Measurements from ENCODE around the gene PPM1L. TPM values are rescaled to one million over a fixed set of nuclear protein-coding genes. Genes with fewer than 3 reads are reported as not detected.
"Not testable (repeated sequence)": the region's sequence is repeated elsewhere in the genome, so short reads cannot be mapped to it uniquely, and the experiment has no call there.

The PPM1L gene
- total and polyA plus RNA-seq, 10 of the 15 experiments (the other 5 are each of a cell fraction or from before 2014, with no cell fraction given) = under 0.01 to 0.33 (median 0.06) TPM; not detected in 1

- Histone ChIP-seq H2AFZ (ENCODE audit: control insufficient read depth, low read depth, low read length) (no peak overlapping the region), H3K9me3 (replicated peaks; ENCODE audit: control insufficient read depth, insufficient read depth, low read length) (no peaks in the 10 kb centered on the region; the same call in 2 of the 3 replicates), H3K4me2 (ENCODE audit: control insufficient read depth, insufficient read depth) (no peak overlapping the region), H3K4me3 (no peak overlapping the region), H3K4me1 (ENCODE audit: control insufficient read depth, insufficient read depth, low read length) (no peaks in the 10 kb centered on the region), H3K9ac (ENCODE audit: control insufficient read depth, insufficient read depth, low read length) (no peak overlapping the region), H3K79me2 (ENCODE audit: control insufficient read depth, insufficient read depth, low read length) (no peaks in the 10 kb centered on the region), H3K27ac (ENCODE audit: control insufficient read depth, insufficient read depth) (no peak overlapping the region), H4K20me1 (ENCODE audit: control insufficient read depth, insufficient read depth) (no peaks in the 10 kb centered on the region), H3K27me3 (replicated peaks in 1 of 2; ENCODE audit: control insufficient read depth in 2 of 2, insufficient read depth in 2 of 2, low read length in 1 of 2) (no peaks in the 10 kb centered on the region), H3K36me3 (ENCODE audit: control insufficient read depth in 2 of 2, insufficient read depth in 2 of 2, low read length in 1 of 2) (no peaks in the 10 kb centered on the region)
- TF ChIP-seq SP1 (IDR thresholded peaks at IDR 0.05; ENCODE audit: low read depth, low read length) (no peak), SMC3 (IDR thresholded peaks at IDR 0.05; ENCODE audit: borderline replicate concordance, low read length) (no peak), ZZZ3 (IDR thresholded peaks at IDR 0.05; ENCODE audit: control insufficient read depth, insufficient read length, low read depth) (no peak), SPI1 (IDR thresholded peaks at IDR 0.05; ENCODE audit: borderline replicate concordance, insufficient read depth, low read depth, low read length) (peak; percentile 78; the same call in 1 of the 2 replicates), E2F4 (IDR thresholded peaks at IDR 0.05; ENCODE audit: low read depth, low read length) (no peak), RUNX3 (IDR thresholded peaks at IDR 0.05; ENCODE audit: low read length) (no peak)
- TF ChIP-seq, protein P1, sequence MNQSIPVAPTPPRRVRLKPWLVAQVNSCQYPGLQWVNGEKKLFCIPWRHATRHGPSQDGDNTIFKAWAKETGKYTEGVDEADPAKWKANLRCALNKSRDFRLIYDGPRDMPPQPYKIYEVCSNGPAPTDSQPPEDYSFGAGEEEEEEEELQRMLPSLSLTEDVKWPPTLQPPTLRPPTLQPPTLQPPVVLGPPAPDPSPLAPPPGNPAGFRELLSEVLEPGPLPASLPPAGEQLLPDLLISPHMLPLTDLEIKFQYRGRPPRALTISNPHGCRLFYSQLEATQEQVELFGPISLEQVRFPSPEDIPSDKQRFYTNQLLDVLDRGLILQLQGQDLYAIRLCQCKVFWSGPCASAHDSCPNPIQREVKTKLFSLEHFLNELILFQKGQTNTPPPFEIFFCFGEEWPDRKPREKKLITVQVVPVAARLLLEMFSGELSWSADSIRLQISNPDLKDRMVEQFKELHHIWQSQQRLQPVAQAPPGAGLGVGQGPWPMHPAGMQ (IDR thresholded peaks at IDR 0.05; ENCODE audit: borderline replicate concordance) = no peak
- in situ Hi-C loops (cut with MboI) = no loop called here
- ChIA-PET RAD21 (ENCODE audit: unreplicated experiment) (no interaction called here), SMC1A (ENCODE audit: uncharacterized antibody, unreplicated experiment) (interaction anchor here (0.5 kb wide), 1 partner anchor 32 kb away, joined by 3 read pairs; no protein-coding TSS in a partner anchor), CTCF (interaction anchor here (0.9 to 1.2 kb wide), 2 partner anchors 26 to 41 kb away, joined by 3 to 4 read pairs; no protein-coding TSS in a partner anchor), POLR2A (no interaction called here)
- ATAC-seq (no peak), DNase-seq (ENCODE audit: low read depth, low spot score) (no peak), FAIRE-seq (no peak)
- BruUV-seq (replicated peaks) = no TSS peak
- WGBS (ENCODE audit: insufficient coverage, insufficient replicate concordance, low lambda C conversion rate, missing lambda C conversion rate) = 17% methylated on average over 1 of the region's 1 CpG
- intact Hi-C loops (cut with micrococcal nuclease; ENCODE audit: unreplicated experiment) = no loop called here
Measured at GRCh38 chr3:160982491-160982890, 226.5 kb downstream of the PPM1L start.

GRCh38 chr3:160983900-160984299 is 227.9 kb downstream of the PPM1L start:
- WGBS (ENCODE audit: insufficient coverage, insufficient replicate concordance, low lambda C conversion rate, missing lambda C conversion rate) = 59% methylated on average over 6 of the region's 6 CpGs
- ATAC-seq; intact Hi-C loops (cut with micrococcal nuclease; ENCODE audit: unreplicated experiment); H3K9ac ChIP-seq (ENCODE audit: control insufficient read depth, insufficient read depth, low read length); H3K27me3 ChIP-seq (replicated peaks in 1 of 2; ENCODE audit: control insufficient read depth in 2 of 2, insufficient read depth in 2 of 2, low read length in 1 of 2); H3K27ac ChIP-seq (ENCODE audit: control insufficient read depth, insufficient read depth); BruUV-seq (replicated peaks); H3K9me3 ChIP-seq (replicated peaks; ENCODE audit: control insufficient read depth, insufficient read depth, low read length); H3K4me2 ChIP-seq (ENCODE audit: control insufficient read depth, insufficient read depth); H3K36me3 ChIP-seq (ENCODE audit: control insufficient read depth in 2 of 2, insufficient read depth in 2 of 2, low read length in 1 of 2); RAD21 ChIA-PET (ENCODE audit: unreplicated experiment); SMC1A ChIA-PET (ENCODE audit: uncharacterized antibody, unreplicated experiment); in situ Hi-C loops (cut with MboI); DNase-seq (ENCODE audit: low read depth, low spot score); H4K20me1 ChIP-seq (ENCODE audit: control insufficient read depth, insufficient read depth); POLR2A ChIA-PET; FAIRE-seq; H2AFZ ChIP-seq (ENCODE audit: control insufficient read depth, low read depth, low read length); H3K4me3 ChIP-seq; H3K79me2 ChIP-seq (ENCODE audit: control insufficient read depth, insufficient read depth, low read length); H3K4me1 ChIP-seq (ENCODE audit: control insufficient read depth, insufficient read depth, low read length); CTCF ChIA-PET: not testable (repeated sequence)

Data from GM12878 (cell line).